ENCODE measurements around the gene RAP2A.
A peak's percentile ranks its signal among the peaks of the same experiment; 100 is the strongest.

The RAP2A gene

DNA sequence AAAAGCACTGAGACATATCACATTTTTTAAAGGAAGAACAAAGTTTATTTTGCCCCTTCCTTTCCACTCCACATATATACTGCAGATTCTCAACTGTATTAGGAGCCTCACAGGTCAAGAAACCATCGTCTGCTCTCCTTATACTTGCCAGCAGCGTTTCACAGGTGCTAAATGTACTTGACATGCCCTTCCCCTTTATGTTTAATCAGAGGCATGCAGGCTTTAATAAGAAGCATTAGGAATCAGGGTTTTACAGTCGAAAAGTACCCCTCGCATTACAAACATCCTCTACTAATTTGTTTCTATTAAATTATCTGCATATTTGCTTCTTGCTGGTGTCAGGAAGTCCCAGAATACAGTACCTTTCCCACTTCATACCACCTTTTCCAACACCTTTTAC is 3.7 kb upstream of the RAP2A start:
- TF ChIP-seq CTCF (IDR thresholded peaks at IDR 0.05; ENCODE audit: low read depth, low read length, missing control alignments), result no peak
- Histone ChIP-seq H3K36me3 (replicated peaks) (no peaks in the 10 kb centered on the region), H3K27me3 (replicated peaks) (no peaks in the 10 kb centered on the region), H3K27ac (no peak overlapping the region), H3K4me3 (ENCODE audit: low read depth, low read length) (no peak overlapping the region)
- in situ Hi-C loops (cut with HindIII; ENCODE audit: low pct_ligation_motif_present, low sequenced_read_pairs), result no loop called here
- no peak for DNase-seq

DNA sequence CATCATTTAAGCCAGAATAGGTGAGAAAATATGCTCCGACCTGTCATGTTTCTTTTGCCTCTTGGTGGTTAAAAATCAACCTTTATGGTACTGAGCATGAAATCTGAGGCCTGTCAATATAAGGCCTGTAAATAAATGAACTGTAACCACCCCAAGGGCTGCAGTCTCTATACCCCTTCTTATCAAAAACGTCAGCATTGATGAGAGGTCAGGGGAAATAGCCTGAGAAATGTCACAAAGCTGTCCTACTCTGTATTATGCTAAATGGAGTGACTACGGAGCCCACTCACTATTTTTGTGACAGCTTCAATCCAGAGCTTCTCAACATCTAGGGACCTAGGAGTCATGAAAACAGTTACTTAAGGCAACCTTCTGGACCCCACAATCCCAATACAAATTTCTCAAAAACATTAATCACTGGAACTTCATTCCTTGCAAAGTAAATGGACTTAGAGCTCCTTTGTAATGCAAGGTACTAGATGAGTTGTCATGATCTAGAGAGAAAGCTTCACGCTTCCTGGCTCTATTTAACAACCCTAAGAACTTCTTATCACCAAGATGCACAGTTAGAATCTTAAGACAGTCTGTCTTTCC is 2.7 kb upstream of the RAP2A start:
- Histone ChIP-seq H3K36me3 (replicated peaks) (no peaks in the 10 kb centered on the region), H3K4me3 (ENCODE audit: low read depth, low read length) (no peak overlapping the region), H3K27ac (no peak overlapping the region), H3K27me3 (replicated peaks) (no peaks in the 10 kb centered on the region)
- TF ChIP-seq CTCF (IDR thresholded peaks at IDR 0.05; ENCODE audit: low read depth, low read length, missing control alignments), result no peak
- in situ Hi-C loops (cut with HindIII; ENCODE audit: low pct_ligation_motif_present, low sequenced_read_pairs), result no loop called here
- DNase-seq, result no peak

- H3K27ac ChIP-seq, result peak overlapping the region; percentile 72
- DNase-seq, result no peak
- no peaks in the 10 kb centered on the region for H3K27me3 ChIP-seq (replicated peaks)
- in situ Hi-C loops (cut with HindIII; ENCODE audit: low pct_ligation_motif_present, low sequenced_read_pairs), result no loop called here
- H3K4me3 ChIP-seq (ENCODE audit: low read depth, low read length), result peak overlapping the region; percentile 83
- no peaks in the 10 kb centered on the region for H3K36me3 ChIP-seq (replicated peaks)
- no peak for TF ChIP-seq CTCF (IDR thresholded peaks at IDR 0.05; ENCODE audit: low read depth, low read length, missing control alignments)
Measured at GRCh38 chr13:97432232-97432916, 1.6 kb upstream of the RAP2A start.

DNA sequence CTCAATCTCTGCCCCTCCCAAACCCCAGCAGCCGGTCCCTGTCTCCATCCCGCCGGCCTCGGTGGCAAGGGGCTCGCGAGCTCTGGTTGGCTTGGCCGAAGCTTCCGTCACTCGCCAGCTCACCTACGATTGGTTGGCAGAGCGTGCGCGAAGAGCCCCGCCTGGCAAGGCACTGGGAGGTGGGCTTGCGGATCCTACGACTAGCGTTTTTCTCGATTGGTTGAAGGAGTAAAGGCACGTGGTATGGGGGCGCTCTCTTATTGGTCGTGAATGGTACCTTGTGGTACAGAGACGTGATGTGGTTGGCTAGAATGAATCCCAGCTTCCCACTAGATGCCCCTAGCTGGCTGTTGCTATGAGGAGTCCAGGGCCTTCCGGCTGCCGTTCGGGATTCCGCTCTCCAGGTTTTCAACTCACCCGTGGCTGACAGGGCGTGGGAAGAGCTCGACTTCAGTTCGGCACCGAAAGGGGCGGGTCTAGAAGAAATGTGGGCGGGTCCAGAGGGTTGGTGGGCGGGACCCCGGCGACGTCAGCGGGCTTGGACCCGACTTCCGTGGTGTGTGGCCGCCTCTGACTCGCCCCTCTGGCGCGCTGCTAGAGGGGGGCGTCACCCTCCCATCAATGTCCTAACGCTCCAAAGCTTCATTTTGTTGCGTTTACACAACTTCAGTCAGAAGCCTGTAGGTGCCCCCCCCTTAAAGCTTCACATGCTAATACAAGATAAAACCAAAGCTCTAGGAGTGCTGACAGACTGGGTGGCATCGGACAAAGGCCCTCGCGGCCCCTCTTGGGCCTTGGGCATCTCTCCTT is 847 bp upstream of the RAP2A start:
- peak overlapping the region; percentile 83 for H3K4me3 ChIP-seq (ENCODE audit: low read depth, low read length)

More for the DNA sequence above, 847 bp upstream of the RAP2A start:
- Histone ChIP-seq H3K27me3 (replicated peaks) (no peaks in the 10 kb centered on the region), H3K27ac (peak overlapping the region; percentile 97), H3K36me3 (replicated peaks) (no peaks in the 10 kb centered on the region)
- in situ Hi-C loops (cut with HindIII; ENCODE audit: low pct_ligation_motif_present, low sequenced_read_pairs), result no loop called here
- TF ChIP-seq CTCF (IDR thresholded peaks at IDR 0.05; ENCODE audit: low read depth, low read length, missing control alignments), result no peak
- DNase-seq, result peak; percentile 100

Measured in brain microvascular endothelial cell (primary cell).